Loucy (cell line): ENCODE results near the gene MINDY3.

Source experiments
- EZH2phosphoT487 ChIP-seq: fragments of 200-600 bp; IDR thresholded peaks from 2 replicates; pipeline ENCODE4 v1.6.1; 2018; ENCODE audit warnings: antibody characterized with exemption, mild to moderate bottlenecking, moderate library complexity, borderline replicate concordance
- TF ChIP-seq, protein P1 (sequence below): fragments of 200-600 bp; sonication (generic); conservative IDR thresholded peaks from 2 replicates; pipeline ENCODE4 v1.5.1; 2014; ENCODE audit warnings: mild to moderate bottlenecking, antibody characterized with exemption, low read length

DNA sequence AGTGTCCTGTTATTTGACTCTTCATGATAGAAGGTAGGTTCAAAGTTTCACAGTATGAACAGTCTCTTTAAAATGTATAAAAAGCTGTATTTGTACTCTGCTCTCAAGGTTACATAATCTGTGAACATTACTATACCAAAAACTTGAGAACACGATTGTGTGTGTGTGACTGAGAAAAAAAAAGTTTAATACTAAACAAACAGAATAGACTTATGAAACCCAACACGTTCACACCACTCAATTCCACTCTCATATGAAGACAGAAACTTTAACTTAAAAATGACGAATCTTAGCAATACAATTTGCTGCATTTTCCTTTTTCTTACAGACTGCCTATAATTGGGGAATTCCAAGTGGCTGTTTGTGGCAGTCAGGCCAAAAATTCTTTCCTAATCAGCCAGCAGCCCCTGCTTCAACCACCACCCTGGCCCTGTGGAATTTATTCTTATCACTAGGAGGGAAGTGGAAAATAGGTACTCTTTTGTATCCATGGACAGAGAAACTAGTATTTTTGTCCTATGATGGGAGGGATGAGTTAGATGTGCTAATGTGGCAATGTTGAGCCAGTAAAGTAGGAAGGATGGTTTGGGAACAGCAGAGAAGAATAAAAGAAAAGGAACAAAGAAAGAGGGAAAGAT, 42.8 kb downstream of the MINDY3 start:
- TF ChIP-seq, protein P1, sequence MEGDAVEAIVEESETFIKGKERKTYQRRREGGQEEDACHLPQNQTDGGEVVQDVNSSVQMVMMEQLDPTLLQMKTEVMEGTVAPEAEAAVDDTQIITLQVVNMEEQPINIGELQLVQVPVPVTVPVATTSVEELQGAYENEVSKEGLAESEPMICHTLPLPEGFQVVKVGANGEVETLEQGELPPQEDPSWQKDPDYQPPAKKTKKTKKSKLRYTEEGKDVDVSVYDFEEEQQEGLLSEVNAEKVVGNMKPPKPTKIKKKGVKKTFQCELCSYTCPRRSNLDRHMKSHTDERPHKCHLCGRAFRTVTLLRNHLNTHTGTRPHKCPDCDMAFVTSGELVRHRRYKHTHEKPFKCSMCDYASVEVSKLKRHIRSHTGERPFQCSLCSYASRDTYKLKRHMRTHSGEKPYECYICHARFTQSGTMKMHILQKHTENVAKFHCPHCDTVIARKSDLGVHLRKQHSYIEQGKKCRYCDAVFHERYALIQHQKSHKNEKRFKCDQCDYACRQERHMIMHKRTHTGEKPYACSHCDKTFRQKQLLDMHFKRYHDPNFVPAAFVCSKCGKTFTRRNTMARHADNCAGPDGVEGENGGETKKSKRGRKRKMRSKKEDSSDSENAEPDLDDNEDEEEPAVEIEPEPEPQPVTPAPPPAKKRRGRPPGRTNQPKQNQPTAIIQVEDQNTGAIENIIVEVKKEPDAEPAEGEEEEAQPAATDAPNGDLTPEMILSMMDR: no peak
- no peak for TF ChIP-seq EZH2phosphoT487
